Inflammatory macrophage treated with lipopolysaccharide for 1 hour (primary cell): ENCODE results near the gene WFDC11.
A peak's percentile ranks its signal among the peaks of the same experiment; 100 is the strongest.
"Not testable (repeated sequence)": the region's sequence is repeated elsewhere in the genome, so short reads cannot be mapped to it uniquely, and the experiment has no call there.

ENCODE experiments used
- DNase-seq, 2 donors: peaks; one replicate each; pipeline ENCODE4 v3.0.0-alpha.2; 2020 to 2022

The WFDC11 gene

DNA sequence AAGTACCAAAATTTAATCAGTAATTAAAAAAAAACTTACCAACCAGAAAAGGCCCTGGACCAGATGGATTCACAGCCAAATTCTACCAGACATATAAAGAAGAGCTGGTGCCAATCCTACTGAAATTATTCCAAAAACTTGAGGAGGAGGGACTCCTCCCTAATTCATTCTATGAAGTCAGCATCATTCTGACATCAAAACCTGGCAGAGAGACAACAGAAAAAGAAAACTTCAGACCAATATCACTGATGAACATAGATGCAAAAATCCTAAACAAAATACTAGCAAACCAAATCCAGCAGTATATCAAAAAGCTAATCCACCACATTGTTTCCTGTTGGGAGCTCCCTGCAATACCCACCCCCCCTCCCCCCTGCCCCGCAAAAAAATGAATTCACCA, at the start of gene WFDC11:
WFDC11 (minus strand) TSS at position 101 of the 400 bp plus-strand sequence. CDS start 19,639 bp downstream, outside the sequence.
- DNase-seq: no peak

DNA sequence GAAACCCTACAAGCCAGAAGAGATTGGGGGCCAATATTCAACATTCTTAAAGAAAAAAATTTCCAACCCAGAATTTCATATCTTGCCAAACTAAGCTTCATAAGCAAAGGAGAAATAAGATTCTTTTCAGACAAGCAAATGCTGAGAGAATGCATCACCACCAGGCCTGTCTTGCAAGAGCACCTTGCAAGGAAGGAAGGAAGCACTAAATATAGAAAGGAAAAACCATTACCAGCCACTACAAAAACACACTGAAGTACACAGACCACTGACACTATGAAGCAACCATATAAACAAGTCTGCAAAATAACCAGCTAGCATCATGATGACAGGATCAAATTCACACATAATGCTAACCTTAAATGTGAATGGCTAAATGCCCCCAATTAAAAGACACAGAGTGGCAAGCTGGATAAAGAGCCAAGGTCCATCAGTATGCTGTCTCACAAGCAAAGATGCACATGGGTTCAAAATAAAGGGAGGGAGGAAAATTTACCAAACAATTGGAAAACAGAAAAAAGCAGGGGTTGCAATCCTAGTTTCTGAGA, 46.2 kb upstream of the WFDC11 start:
- DNase-seq: not testable (repeated sequence)

DNA sequence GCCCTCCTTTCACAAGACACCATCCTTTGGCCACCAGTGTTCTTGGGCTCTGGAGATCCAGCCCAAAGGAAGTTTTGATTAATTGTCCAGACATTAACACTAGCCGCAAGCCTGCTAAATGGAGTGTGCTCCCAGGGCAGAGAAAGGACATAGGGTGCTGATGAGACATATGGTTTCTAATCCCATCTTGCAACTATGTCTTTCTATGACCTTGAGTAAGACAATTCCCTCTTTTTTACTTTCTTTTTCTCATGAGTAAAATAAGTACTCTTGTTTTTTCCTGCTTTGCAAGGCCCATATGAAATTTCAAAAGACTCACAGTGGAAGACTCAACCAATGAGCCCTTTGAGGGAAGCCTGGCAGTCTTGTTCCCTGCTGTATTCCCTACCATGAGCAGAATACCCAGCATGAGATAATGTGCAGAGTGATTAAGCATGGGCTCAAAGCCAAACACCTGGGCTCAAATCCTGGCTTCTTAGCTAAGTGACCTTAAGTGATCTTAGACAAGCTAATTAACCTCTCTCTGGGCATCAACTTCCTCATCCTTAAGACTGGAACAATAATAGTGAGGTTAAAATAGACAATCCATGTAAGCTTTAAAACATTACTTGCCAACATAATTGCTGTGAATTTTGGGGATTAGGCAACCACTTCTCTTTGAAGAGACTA, 35.1 kb upstream of the WFDC11 start, which contains the start of gene WFDC10B:
WFDC10B (minus strand) TSS at position 51 of the 669 bp plus-strand sequence. CDS start 19,027 bp downstream, outside the sequence.
- no peak for DNase-seq

DNA sequence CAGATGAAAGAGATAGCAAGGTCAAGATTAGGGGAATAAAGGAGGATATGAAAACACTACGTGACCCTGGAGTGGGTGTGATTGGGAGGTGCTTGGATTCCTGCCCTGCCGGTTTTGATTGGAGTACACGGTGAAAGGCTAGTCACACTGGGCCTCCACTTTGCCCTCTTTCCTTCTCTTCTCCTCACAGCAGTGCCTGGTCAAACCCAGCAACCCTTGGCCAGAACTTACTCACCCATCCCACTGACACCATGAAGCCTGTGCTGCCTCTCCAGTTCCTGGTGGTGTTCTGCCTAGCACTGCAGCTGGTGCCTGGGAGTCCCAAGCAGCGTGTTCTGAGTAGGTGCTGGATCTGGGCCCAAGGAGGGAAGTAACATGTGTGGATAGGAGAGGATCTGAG, 31.8 kb upstream of the WFDC11 start, which contains the start of gene WFDC13:
WFDC13 (plus strand) TSS at position 166 of the 400 bp plus-strand sequence; CDS start at position 252, 86 bp downstream.
- no peak for DNase-seq

DNA sequence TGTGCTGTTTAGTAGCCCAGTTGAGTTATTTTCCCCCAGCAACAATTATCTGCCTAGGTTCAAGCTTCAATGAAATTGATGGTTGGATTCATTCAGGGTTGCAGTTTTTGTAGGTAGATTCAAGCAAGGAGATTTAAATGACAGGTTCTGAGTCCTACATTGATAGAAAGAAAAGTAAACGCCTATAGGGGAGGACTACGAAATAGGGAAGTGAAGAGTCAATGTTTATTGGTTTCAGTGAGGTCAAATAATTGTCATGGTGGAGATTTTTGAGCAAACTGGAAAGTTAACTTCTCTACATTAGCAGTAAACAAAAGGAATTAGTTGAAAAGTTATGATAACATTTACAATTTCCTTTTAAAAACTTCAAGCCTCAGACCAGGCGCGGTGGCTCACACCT, 31.1 kb upstream of the WFDC11 start:
- no peak for DNase-seq

DNA sequence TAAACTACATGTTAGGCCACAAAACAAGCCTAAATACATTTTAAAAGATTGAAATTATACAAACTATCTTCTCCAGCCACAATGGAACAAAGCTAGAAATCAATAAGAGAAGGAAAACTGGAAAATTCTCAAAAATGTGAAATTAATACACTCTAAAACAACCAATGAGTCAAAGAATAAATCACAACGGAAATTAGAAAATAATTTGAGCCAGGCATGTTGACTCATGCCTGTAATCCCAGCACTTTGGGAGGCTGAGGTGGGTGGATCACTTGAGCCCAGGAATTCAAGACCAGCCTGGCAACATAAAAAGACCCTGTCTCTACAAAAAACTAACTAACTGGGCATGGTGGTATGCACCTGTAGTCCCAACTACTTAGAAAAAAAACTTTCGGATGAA, 25.5 kb upstream of the WFDC11 start:
- DNase-seq: no peak

DNA sequence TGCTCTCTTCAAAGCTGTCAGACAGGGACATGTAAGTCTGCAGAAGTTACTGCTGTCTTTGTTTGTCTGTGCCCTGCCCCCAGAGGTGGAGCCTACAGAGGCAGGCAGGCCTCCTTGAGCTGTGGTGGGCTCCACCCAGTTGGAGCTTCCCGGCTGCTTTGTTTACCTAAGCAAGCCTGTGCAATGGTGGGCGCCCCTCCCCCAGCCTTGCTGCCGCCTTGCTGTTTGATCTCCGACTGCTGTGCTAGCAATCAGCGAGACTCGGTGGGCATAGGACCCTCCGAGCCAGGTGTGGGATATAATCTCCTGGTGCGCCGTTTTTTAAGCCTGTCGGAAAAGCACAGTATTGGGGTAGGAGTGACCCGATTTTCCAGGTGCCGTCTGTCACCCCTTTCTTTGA, 23.3 kb upstream of the WFDC11 start:
- DNase-seq: not testable (repeated sequence)

DNA sequence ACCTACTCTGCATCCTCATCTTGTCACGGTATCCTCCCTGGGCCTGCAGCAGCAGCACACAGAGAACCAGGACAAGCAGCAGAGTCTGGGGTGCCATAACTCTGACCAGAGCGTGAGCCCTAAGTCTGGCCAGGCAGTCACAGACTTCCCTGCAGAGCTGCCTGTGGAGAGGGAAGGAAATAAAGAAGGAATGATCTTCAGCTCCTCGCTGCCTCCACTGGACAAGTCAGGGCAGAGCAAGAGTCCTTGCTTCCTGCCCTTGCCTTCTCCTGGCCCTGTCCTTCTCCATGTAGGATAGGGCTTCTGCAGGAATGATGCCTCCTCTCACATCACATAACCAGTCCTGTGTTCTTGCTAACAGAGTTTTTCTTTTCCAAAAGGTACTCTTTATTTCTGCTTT, 15.9 kb upstream of the WFDC11 start:
- peak in 1 of 2 donors; percentile 8 for DNase-seq

DNA sequence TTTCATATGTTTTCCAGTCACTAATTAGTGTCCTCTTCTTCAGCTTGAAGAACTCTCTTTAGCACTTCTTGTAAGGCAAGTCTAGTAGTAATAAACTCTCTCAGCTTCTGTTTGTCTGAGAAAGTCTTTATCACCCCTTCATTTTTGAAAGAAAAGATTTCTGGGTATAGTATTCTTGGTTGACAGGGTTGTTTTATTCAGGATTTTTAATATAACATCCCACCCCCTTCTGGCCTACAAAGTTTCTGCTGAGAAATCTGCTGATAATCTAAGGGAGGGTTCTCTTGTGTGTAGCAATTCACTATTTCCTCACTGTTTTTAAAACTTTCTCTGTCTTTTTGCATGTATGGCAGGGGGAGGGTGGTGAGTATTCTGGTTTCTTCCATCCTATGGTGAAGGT, 9.6 kb upstream of the WFDC11 start:
- DNase-seq: no peak

DNA sequence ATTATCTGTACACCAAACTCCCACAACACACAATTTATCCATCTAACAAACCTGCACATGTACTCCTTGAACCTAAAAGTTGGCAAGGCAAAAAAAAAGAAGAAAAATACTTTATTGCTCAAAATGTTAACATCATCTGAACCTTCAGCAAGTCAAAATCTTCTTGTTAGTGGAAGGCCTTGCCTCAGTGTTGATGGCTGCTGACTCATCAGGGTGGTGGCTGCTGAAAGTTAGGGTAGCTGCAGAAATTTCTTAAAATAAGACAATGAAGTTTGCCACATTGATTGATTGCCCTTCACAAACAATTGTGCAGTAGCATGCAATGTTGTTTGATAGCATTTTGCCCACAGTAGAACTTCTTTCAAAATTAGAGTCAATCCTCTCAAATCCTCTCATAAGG, 2.7 kb upstream of the WFDC11 start:
- no peak for DNase-seq

DNA sequence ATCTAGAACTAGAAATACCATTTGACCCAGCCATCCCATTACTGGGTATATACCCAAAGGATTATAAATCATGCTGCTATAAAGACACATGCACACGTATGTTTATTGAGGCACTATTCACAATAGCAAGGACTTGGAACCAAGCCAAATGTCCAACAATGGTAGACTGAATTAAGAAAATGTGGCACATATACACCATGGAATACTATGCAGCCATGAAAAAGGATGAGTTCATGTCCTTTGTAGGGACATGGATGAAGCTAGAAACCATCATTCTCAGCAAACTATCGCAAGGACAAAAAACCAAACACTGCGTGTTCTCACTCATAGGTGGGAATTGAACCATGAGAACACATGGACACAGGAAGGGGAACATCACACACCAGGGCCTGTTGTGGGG, 13.0 kb downstream of the WFDC11 start:
- not testable (repeated sequence) for DNase-seq

DNA sequence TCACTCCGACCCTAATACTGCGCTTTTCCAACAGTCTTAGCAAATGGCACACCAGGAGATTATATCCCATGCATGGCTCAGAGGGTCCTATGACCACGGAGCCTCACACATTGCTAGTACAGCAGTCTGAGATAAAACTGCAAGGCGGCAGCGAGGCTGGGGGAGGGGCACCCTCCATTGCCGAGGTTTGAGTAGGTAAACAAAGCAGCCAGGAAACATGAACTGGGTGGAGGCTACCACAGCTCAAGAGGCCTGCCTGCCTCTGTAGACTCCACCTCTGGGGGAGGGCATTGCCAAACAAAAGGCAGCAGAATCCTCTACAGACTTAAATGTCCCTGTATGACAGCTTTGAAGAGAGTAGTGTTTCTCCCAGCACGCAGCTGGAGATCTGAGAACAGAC, 18.3 kb downstream of the WFDC11 start:
- DNase-seq: not testable (repeated sequence)

DNA sequence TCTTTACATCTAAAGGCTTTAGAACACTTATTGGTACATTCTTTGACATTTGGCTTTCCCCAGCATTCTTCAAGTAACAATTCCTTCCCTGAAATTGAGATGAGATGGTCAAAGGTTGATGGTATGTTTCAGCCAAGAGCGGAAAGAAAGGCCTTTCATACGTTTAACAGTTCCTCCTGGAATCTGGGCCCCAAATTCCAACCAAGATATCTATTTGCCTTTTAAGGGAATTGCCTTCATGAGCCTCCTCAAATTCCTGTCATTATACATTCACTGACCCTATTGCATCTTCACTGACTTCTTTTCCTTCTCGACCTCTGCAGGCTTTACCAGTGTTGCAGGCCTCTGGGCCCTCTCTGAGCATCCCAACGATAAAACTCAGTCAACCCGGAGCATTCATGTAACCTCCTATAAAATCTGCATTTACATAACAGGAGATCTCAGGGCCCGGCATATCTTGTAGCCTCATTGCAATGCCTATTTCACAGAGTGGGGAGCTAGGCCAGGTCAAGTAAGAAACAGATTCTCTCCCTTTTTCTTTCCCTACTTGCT, 20.7 kb downstream of the WFDC11 start:
- no peak for DNase-seq

DNA sequence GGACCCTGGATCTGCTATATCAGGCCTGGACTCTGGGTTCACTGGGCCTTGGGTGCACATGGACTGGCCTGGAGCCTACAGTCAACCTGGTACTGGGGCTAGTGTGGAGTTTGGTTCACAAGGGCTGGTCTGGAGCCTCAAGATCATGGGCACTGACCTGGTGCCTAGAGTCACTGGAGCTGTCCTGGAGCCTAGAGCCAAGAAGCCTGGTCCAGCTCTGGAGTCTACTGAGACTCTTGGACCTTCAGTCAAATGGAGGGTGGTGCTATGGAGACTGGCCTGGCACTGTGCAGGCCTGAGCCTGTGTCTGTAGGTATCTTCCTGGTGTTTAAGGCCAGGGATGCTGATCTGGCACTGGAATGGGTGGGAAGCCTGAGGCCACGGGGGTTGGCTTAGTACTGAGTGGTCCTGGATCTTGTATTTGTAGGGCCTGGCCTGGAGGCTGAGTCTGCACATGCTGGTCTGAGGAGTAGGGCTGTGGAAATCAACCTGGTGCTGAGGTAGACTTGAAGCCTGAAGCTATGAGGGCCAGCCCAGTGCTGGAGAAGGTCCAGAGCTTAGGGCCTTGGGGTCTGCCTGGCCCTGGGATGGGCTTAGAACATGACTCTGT, 22.5 kb downstream of the WFDC11 start:
- no peak for DNase-seq

DNA sequence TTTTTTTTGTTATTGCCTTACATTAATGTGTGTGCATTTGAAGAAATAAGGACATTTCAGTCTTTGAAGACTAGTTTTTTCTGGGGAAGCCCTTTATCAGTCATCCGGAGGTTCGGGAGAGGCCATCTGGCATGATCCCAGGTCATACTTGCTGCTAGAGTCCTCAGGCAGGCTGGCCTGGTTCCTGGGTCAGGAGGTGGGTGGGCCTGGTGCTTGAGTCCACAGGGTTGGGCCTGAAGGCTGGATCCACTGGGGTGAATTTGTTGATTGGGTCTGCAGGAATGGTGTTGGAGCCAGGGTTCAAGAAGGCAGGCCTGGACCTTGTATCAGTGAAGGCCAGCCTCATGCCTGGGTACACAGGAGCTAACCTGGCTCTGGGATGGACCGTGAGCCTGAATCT, 23.2 kb downstream of the WFDC11 start:
- DNase-seq: no peak

DNA sequence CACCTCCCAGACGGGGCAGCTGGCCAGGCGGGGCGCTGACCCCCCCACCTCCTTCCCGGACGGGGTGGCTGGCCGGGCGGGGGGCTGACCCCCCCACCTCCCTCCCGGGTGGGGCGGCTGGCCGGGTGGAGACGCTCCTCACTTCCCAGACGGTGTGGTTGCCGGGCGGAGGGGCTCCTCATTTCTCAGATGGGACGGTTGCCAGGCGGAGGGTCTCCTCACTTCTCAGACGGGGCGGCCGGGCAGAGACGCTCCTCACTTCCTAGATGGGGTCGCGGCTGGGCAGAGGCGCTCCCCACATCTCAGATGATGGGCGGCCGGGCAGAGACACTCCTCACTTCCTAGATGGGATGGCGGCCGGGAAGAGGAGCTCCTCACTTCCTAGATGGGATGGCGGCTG, 24.2 kb downstream of the WFDC11 start:
- DNase-seq: not testable (repeated sequence)

DNA sequence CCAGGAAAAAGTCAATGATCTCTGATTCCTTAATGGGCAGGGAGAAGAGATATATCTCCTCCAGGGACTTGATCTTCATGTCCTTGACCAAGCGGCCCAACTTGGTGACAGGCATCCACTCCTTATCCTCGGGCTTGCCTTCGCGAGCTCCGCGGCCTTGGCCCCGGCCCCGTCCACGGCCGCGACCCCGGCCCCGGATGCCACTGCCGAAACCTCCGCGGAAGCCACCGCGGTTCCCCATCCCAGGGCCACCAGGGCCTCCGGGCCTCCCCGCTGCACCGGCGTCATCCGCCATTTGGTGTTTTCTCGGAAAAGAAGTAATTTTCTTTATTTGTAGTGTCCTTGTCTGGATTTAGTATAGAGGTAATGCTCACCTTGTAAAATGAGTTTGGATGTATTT, 29.0 kb downstream of the WFDC11 start:
- DNase-seq: not testable (repeated sequence)

DNA sequence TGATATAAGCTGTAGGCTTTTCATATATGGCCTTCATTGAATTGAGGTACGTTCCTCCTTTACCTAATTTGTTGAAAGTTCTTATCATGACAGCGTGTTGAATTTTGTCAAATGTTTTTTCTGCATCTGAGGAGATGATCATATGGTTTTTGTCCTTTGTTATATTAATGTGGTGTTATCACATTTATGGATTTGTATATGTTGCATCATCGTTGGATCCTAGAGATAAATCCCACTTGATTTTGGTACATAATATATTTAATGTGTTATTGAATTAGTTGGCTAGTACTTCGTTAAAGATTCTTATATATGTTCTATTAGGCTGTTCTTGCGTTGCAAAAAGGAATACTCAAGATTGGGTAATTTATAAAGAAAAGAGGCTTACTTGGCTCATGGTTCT, 30.4 kb downstream of the WFDC11 start:
- no peak for DNase-seq

DNA sequence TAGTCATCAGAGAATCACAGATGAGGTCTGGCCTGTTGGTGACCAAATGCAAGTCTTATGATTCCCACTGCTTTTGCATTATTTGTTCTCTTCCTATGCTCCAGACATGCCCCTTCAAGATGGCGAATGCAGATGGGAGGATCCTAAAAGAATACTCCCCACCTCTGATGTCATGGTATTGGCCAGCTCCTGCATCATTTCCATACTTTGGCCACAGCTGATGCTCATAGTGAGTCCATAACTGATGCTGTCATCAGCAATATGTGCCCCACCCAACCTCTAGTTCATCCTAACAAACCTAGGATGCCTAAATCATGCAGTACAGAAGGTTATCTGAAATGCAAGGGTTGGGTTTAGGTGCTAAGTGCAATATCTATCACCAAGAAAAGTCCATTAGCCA, 33.5 kb downstream of the WFDC11 start:
- no peak for DNase-seq

DNA sequence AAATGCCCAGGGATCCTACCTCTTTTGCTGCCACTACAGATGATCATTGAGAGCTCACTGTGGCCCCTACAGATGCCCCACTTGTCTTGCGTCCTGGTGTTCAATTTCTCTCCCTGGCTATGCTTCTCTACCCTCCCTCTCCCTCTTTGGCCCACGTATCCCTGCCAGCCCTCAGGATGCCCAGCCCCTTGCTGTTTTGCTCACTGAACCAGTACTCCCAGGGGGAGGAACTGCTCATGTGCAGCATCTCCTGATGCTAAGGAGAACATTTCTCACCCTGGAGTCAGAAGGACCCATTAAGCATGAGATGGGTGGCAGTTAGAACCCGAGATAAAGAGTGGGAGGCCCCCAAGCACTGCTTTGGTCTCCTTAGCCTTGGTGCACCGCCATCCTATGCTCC, 38.9 kb downstream of the WFDC11 start, which contains the start of gene WFDC9:
WFDC9 (minus strand) TSS at position 101 of the 400 bp plus-strand sequence. CDS start 21,103 bp downstream, outside the sequence.
- no peak for DNase-seq

DNA sequence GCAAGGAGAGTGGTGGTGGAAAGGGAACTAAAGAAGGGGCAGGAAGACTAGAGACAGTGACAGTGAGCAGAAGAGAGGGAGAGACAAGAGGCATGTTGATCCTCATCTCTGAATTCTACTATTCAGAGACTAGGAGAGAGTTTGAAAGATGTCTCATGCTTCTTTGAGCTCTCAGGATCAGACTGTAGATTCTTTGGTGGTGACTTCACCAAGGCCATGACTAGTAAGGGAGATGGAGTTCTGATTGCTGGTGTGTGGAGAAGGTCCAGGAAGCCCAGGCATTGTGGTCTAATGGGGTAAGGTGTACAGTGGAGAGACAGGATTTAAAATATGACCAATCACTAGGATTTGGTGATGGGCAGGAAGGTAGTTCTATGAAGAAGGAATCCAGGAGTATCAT, 39.7 kb downstream of the WFDC11 start:
- no peak for DNase-seq

DNA sequence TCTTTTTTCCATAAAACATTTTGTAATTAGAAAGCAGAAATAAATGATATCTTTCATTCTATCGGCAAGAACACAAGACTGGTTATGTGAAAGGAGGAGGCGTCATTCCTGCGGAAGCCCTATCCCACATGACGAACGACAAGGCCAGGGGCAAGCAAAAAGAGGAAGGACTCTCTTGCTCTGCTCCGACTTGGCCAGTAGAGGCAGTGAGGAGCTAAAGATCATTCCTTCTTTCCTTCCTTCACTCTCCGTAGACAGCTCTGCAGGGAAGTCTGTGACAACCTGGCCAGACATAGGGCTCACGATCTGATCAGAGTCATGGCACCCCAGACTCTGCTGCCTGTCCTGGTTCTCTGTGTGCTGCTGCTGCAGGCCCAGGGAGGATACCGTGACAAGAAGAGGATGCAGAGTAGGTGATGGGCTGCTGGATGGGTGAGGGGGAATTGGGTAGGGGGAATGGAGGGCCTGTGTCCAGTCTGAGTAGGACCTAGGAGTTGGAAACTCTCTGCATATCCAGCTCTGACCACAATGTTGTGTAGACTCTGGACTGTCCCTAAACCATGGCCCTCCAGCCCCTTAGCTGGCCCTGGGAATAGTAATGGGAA, 40.4 kb downstream of the WFDC11 start, which contains the start of gene WFDC10A:
WFDC10A (plus strand) TSS at position 244 of the 605 bp plus-strand sequence; CDS start at position 319, 75 bp downstream.
- peak; percentile 72 for DNase-seq

DNA sequence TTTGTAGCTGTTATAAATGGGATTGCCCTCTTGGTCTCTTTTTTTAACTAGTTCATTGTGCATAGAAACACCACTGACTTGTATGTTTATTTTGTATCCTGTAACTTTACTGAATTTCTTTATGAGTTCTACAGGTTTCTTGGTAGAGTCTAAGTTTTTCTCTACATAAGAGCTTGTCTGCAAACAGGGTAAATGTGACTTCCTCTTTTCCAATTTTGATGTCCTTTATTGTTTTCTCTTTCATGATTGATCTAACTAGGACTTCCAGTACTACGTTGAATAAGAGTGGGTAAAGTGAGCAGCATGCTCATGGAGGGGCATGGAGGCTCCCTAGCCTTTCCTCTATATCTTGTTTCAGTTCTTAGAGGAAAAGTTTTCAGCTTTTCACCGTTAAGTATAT, 43.5 kb downstream of the WFDC11 start:
- no peak for DNase-seq
